H1 (cell line): ENCODE data around the gene CYP2F1. TPM values are rescaled to one million over a fixed set of nuclear protein-coding genes. Genes with fewer than 3 reads are reported as not detected.
"Not testable (repeated sequence)": the region's sequence is repeated elsewhere in the genome, so short reads cannot be mapped to it uniquely, and the experiment has no call there.

ENCODE experiments used
- CTCF ChIA-PET: fragments of 300-600 bp; sonication (Branson Sonifier 250); formaldehyde crosslinking; loops from one replicate; lab custom pipeline; 2021; ENCODE audit not compliant: partially characterized antibody; lab: Charles Lee
- POLR2A ChIA-PET: fragments of 300-600 bp; sonication (Branson Sonifier 250); formaldehyde crosslinking; loops from one replicate; lab custom pipeline; 2021; ENCODE audit warnings: inconsistent platforms; ENCODE audit not compliant: partially characterized antibody; lab: Charles Lee
- DNase-seq, 2 experiments: peaks; one replicate each; pipeline versions ENCODE4 v3.0.0 to v3.0.0-alpha.2; 2010 to 2022; ENCODE audit warnings: low spot score in 2 of 2, low read depth in 1 of 2, mixed read lengths in 1 of 2
- FAIRE-seq: peaks from 2 replicates; lab custom pipeline; 2011; peaks lifted over from hg19 to GRCh38; lab: Jason Lieb, UNC
- H2AFZ ChIP-seq: 2 replicates; pipeline ENCODE4 v1.8.1; 2012; ENCODE audit warnings: low read length, inconsistent platforms
- H2AK5ac ChIP-seq: 2 replicates; pipeline ENCODE4 v1.6.1; 2013; ENCODE audit warnings: low read depth, low read length
- H2BK120ac ChIP-seq: replicated peaks from 2 replicates; pipeline ENCODE3; 2013; ENCODE audit warnings: low read depth, low read length, inconsistent platforms
- H2BK12ac ChIP-seq: 2 replicates; pipeline ENCODE4 v1.6.1; 2013; ENCODE audit warnings: low read depth, low read length
- H2BK15ac ChIP-seq: 2 replicates; pipeline ENCODE4 v1.6.1; 2013; ENCODE audit warnings: low read length
- H2BK20ac ChIP-seq: 2 replicates; pipeline ENCODE4 v1.6.1; 2013; ENCODE audit warnings: low read length
- H2BK5ac ChIP-seq: 2 replicates; pipeline ENCODE4 v1.6.1; 2013; ENCODE audit warnings: low read depth, low read length
- H3K14ac ChIP-seq: 2 replicates; pipeline ENCODE4 v1.6.1; 2013; ENCODE audit warnings: inconsistent platforms; ENCODE audit not compliant: insufficient read length
- H3K18ac ChIP-seq: 2 replicates; pipeline ENCODE4 v1.6.1; 2013; ENCODE audit warnings: low read length; ENCODE audit errors: extremely low read depth
- H3K23ac ChIP-seq: 2 replicates; pipeline ENCODE4 v1.6.1; 2013; ENCODE audit warnings: inconsistent platforms; ENCODE audit not compliant: insufficient read length
- H3K23me2 ChIP-seq: 2 replicates; pipeline ENCODE4 v1.6.1; 2013; ENCODE audit warnings: low read depth, low read length
- H3K27ac ChIP-seq: 2 replicates; pipeline ENCODE4 v1.6.1; 2011; ENCODE audit warnings: low read depth, low read length, inconsistent platforms
- H3K27me3 ChIP-seq, 4 experiments: replicated peaks in 1 of 4; 1 replicate in 1 of 4; 2 replicates in 3 of 4; pipeline versions ENCODE4 v1.6.1 to v1.8.1; 2011 to 2013; ENCODE audit warnings: low read length in 3 of 4, mild to moderate bottlenecking in 3 of 4, inconsistent platforms in 2 of 4, mixed read lengths in 2 of 4, moderate library complexity in 1 of 4; ENCODE audit not compliant: control insufficient read depth in 3 of 4, insufficient read depth in 3 of 4; ENCODE audit errors: extremely low read depth in 1 of 4
- H3K36me3 ChIP-seq, 4 experiments: 2 replicates each; pipeline versions ENCODE4 v1.6.1 to v1.8.1; 2011 to 2013; ENCODE audit warnings: mild to moderate bottlenecking in 4 of 4, low read length in 3 of 4, moderate library complexity in 2 of 4, control low read depth in 1 of 4, inconsistent platforms in 1 of 4; ENCODE audit not compliant: insufficient read depth in 4 of 4, control insufficient read depth in 2 of 4
- H3K4ac ChIP-seq: replicated peaks from 2 replicates; pipeline ENCODE3; 2013; ENCODE audit warnings: low read length, low read depth, mixed read lengths, inconsistent platforms; ENCODE audit not compliant: insufficient read length
- H3K4me1 ChIP-seq, 4 experiments: replicated peaks in 1 of 4; 1 replicate in 1 of 4; 2 replicates in 3 of 4; pipeline versions ENCODE4 v1.6.1 to v1.8.1; 2011 to 2013; ENCODE audit warnings: low read length in 3 of 4, inconsistent platforms in 2 of 4, mixed read lengths in 1 of 4; ENCODE audit not compliant: insufficient read depth in 4 of 4, control insufficient read depth in 3 of 4
- H3K4me2 ChIP-seq, 2 experiments: 2 replicates each; pipeline versions ENCODE4 v1.6.1 to v1.8.1; 2011 to 2013; ENCODE audit warnings: low read depth in 2 of 2, low read length in 2 of 2, control low read depth in 1 of 2, inconsistent platforms in 1 of 2, mild to moderate bottlenecking in 1 of 2; ENCODE audit not compliant: insufficient read depth in 1 of 2
- H3K4me3 ChIP-seq, 4 experiments: fragments of 200-600, 300-600 bp in 1 of 4; sonication (generic), shearing (Covaris generic), sonication (Bioruptor Twin) in 1 of 4; 2 replicates each; pipeline versions ENCODE4 v1.5.1 to v1.8.1; 2011 to 2016; ENCODE audit warnings: low read length in 4 of 4, low read depth in 3 of 4, control low read depth in 2 of 4, inconsistent platforms in 2 of 4, mild to moderate bottlenecking in 2 of 4, mixed read lengths in 1 of 4, moderate library complexity in 1 of 4; ENCODE audit not compliant: insufficient read depth in 2 of 4; ENCODE audit errors: extremely low read depth in 1 of 4
- H3K56ac ChIP-seq: replicated peaks from 2 replicates; pipeline ENCODE3; 2013; ENCODE audit warnings: low read depth, mild to moderate bottlenecking, mixed read lengths, low read length, inconsistent platforms; ENCODE audit not compliant: insufficient read length
- H3K79me1 ChIP-seq: 2 replicates; pipeline ENCODE4 v1.6.1; 2013; ENCODE audit warnings: low read depth, low read length, control low read depth
- H3K79me2 ChIP-seq, 2 experiments: 2 replicates each; pipeline versions ENCODE4 v1.6.1 to v1.8.1; 2012 to 2013; ENCODE audit warnings: low read length in 2 of 2, mild to moderate bottlenecking in 2 of 2, inconsistent platforms in 1 of 2; ENCODE audit not compliant: insufficient read depth in 2 of 2, control insufficient read depth in 1 of 2
- H3K9ac ChIP-seq, 4 experiments: replicated peaks in 1 of 4; 1 replicate in 1 of 4; 2 replicates in 3 of 4; pipeline versions ENCODE4 v1.6.1 to v1.8.1; 2011 to 2013; ENCODE audit warnings: low read depth in 3 of 4, low read length in 3 of 4, control low read depth in 2 of 4, mild to moderate bottlenecking in 2 of 4, moderate library complexity in 2 of 4, inconsistent platforms in 1 of 4; ENCODE audit errors: extremely low read depth in 1 of 4
- H3K9me3 ChIP-seq, 2 experiments: 2 replicates each; pipeline versions ENCODE4 v1.6.1 to v1.8.1; 2012 to 2013; ENCODE audit warnings: mild to moderate bottlenecking in 2 of 2, moderate library complexity in 2 of 2, control low read depth in 1 of 2, inconsistent platforms in 1 of 2, low read depth in 1 of 2, low read length in 1 of 2, mixed read lengths in 1 of 2; ENCODE audit not compliant: insufficient read depth in 2 of 2
- H4K20me1 ChIP-seq, 2 experiments: replicated peaks in 1 of 2; 2 replicates each; pipeline versions ENCODE3 to v1.8.1; 2011 to 2013; ENCODE audit warnings: inconsistent platforms in 2 of 2, low read length in 2 of 2, mild to moderate bottlenecking in 1 of 2; ENCODE audit not compliant: insufficient read depth in 2 of 2, control insufficient read depth in 1 of 2
- H4K5ac ChIP-seq: 2 replicates; pipeline ENCODE4 v1.6.1; 2013; ENCODE audit warnings: low read length, low read depth, mixed read lengths, inconsistent platforms; ENCODE audit not compliant: insufficient read length
- H4K8ac ChIP-seq: 2 replicates; pipeline ENCODE4 v1.8.0; 2013; ENCODE audit warnings: mild to moderate bottlenecking, moderate library complexity, low read length, inconsistent platforms; ENCODE audit not compliant: insufficient read depth; ENCODE audit errors: extremely low read depth
- H4K91ac ChIP-seq: replicated peaks from 2 replicates; pipeline ENCODE3; 2013; ENCODE audit warnings: low read length, mixed read lengths, inconsistent platforms; ENCODE audit not compliant: insufficient read length
- WGBS, 2 experiments: shearing (Covaris generic) in 1 of 2; methylation state at CpG; one replicate each; pipeline versions ENCODE4 v1.1.6 to v1.1.7; 2013 to 2015; ENCODE audit warnings: low lambda C conversion rate in 2 of 2, mixed read lengths in 2 of 2, inconsistent platforms in 1 of 2, low coverage in 1 of 2, missing lambda C conversion rate in 1 of 2; ENCODE audit not compliant: insufficient replicate concordance in 2 of 2, insufficient coverage in 1 of 2, insufficient read length in 1 of 2; ENCODE audit errors: extremely low coverage in 1 of 2, missing lambda C conversion rate in 1 of 2; 5-methylcytosine and 5-hydroxymethylcytosine counted together
- polyA plus RNA-seq, 7 experiments: library from polyadenylated mRNA; depleted of rRNA in 3 of 7; stranded (reverse) in 5 of 7; unstranded in 2 of 7; fragments of >200 nt in 5 of 7; fragments of 200-250 nt in 2 of 7; gene quantifications; 1 replicate in 5 of 7; 2 replicates in 1 of 7; 4 replicates in 1 of 7; pipeline versions ENCODE4 v1.2.1 to v1.2.3, GENCODE V29; 2011 to 2013; ENCODE audit warnings: missing spikeins in 2 of 7, mixed read lengths in 2 of 7
- total RNA-seq: library from RNA; stranded (reverse); fragmentation: NEBNext Ultra II Directional; extraction: Animal tissue kit (Norgen Biotek cat#: 25700); gene quantifications from 2 replicates; pipeline ENCODE4 v1.2.1, GENCODE V29; 2021

CYP2F1 gene
- total and polyA plus RNA-seq, 2 of the 8 experiments (the other 6 are each of a cell fraction or from before 2014, with no cell fraction given): 0.17 TPM; not detected in 1

- DNase-seq, H3K23ac ChIP-seq, H3K56ac ChIP-seq, H2AFZ ChIP-seq, H3K14ac ChIP-seq, H2BK15ac ChIP-seq, H4K8ac ChIP-seq, H2AK5ac ChIP-seq, H3K23me2 ChIP-seq, H4K91ac ChIP-seq, H3K4me3 ChIP-seq, H3K79me2 ChIP-seq, FAIRE-seq, H3K36me3 ChIP-seq, H3K79me1 ChIP-seq, H2BK20ac ChIP-seq, H2BK12ac ChIP-seq, H3K4me2 ChIP-seq, H2BK5ac ChIP-seq, H3K27me3 ChIP-seq, H2BK120ac ChIP-seq, H3K9ac ChIP-seq, H4K5ac ChIP-seq, H3K9me3 ChIP-seq, H3K18ac ChIP-seq, H3K27ac ChIP-seq, H4K20me1 ChIP-seq, H3K4ac ChIP-seq, H3K4me1 ChIP-seq: not testable (repeated sequence)
- POLR2A ChIA-PET: interaction anchor here (0.7 kb wide), 1 partner anchor 12 kb away, joined by 3 read pairs; no protein-coding TSS in a partner anchor
- 90% methylated on average over 13 of the region's 13 CpGs; no CpG with 5 or more reads in 1 of the 2 experiments for WGBS, 2 experiments
- CTCF ChIA-PET: interaction anchor here (0.7 to 1.9 kb wide), 7 partner anchors 12 to 192 kb away, joined by 3 to 10 read pairs (median 4); no protein-coding TSS in a partner anchor
These were observed 8.6 kb downstream of the CYP2F1 start for GRCh38 chr19:41122846-41123245.
